ENCODE measurements around the gene NR1H3.
"Not testable (repeated sequence)": the region's sequence is repeated elsewhere in the genome, so short reads cannot be mapped to it uniquely, and the experiment has no call there.

NR1H3 gene

DNA sequence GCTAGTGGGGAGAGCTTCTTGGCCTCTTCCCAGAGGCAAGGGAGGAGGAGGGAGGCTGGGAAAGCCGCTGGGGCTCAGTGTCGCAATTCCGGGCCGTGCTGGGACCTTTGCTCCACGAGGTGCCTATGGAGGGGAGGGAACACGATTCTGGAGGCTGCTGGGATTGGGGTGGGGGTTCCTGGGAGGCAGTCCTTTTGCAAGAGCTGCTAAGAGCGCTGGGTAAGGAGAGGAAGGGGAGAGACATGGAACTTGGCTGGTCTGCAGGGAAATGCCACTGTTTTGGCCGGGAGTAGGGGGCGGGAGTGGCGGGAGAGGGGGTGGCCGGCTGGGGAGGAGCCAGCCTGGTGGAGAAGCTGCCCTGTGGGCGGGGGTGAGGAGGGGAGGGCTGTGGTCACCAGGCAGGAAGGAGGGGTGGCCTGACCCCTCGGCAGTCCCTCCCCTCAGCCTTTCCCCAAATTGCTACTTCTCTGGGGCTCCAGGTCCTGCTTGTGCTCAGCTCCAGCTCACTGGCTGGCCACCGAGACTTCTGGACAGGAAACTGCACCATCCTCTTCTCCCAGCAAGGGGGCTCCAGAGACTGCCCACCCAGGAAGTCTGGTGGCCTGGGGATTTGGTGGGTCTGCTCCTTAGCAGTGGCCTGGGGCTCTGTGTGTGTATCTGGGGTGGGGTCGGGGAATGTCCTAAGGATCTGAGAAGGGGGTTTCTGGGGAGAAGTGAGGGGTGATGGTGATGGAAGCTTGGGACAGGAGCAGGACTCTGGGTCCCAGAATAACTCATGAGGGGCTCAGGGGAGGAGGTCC, at the start of gene NR1H3:
Gene NR1H3 (plus strand): TSS at position 480 of the 800 bp plus-strand sequence. CDS start 1,221 bp downstream, outside the sequence.
- no peak for DNase-seq (ENCODE audit: low read depth)
- peak; percentile 22 for TF ChIP-seq CTCF (IDR thresholded peaks at IDR 0.05; ENCODE audit: low read depth, low read length, missing control alignments)

DNA sequence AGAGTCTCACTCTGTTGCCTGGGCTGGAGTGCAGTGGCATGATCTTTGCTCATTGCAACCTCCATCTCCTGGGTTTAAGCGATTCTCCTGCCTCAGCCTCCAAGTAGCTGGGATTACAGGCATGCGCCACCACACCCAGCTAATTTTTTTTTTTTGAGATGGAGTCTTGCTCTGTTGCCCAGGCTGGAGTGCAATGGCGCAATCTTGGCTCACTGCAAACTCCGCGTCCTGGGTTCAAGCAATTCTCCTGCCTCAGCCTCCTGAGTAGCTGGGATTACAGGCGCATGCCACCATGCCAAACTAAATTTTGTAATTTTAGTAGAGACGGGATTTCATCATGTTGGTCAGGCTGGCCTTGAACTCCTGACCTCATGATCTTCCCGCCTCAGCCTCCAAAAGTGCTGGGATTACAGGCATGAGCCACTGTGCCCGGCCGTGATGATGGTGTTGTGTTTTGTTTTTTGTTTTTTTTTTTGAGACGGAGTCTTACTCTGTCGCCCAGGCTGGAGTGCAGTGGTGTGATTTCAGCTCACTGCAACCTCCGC, 49.7 kb upstream of the NR1H3 start:
- not testable (repeated sequence) for DNase-seq (ENCODE audit: low read depth); H3K4me3 ChIP-seq (ENCODE audit: low read depth, low read length)

More for the DNA sequence above, at the start of gene NR1H3:
- no peak within 1 kb of the TSS for H3K4me3 ChIP-seq (ENCODE audit: low read depth, low read length)

DNA sequence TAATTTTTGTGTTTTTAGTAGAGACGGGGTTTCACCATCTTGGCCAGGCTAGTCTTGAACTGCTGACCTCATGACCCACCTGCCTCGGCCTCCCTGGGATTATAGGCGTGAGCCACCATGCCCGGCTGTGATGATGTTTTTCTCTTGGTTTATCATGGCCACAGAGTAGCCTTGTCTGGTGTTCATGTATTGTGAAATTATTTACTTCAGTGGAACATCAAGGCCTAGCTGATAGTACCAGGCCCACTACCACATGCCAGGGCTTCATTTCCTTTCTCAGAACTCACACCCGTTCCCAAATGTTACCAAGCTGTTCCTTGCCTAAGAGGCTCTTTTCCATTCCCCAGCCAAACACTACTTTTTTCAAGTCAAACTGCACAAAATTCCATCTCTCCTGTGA, 49.2 kb upstream of the NR1H3 start:
- TF ChIP-seq CTCF (IDR thresholded peaks at IDR 0.05; ENCODE audit: low read depth, low read length, missing control alignments) = no peak
- DNase-seq (ENCODE audit: low read depth) = no peak
- H3K4me3 ChIP-seq (ENCODE audit: low read depth, low read length) = no peak overlapping the region

- no peak for DNase-seq (ENCODE audit: low read depth)
- no peak overlapping the region for H3K4me3 ChIP-seq (ENCODE audit: low read depth, low read length)
- no peak for TF ChIP-seq CTCF (IDR thresholded peaks at IDR 0.05; ENCODE audit: low read depth, low read length, missing control alignments)
Observed at GRCh38 chr11:47212938-47213337, 44.9 kb upstream of the NR1H3 start.

DNA sequence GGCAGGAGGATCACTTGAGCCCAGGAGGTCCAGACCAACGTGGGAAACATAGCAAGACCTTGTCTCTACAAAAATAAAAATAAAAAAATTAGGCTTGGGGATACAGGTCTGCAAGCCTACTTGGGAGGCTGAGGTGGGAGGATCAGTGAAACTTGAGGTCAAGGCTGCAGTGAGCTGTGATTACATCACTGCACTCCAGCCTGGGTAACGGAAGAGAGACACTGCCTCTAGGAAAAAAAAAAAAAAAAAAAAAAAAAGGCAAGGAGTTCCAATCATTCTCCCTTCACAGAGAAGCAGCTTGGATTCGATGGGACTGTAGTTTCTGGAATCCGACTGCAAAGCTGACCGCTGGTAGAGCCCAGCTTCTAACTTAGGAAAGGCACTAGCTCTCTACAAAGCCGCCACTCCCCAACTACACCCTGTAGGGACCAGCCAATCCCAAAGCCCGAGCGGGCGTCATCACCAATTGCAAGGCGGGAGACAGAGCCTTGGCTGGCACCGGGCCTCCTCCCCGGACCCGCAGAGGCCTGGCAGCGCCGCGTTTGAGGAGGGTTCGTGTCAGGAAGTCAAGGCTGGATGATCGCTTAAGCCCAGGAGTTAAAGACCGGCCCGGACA, 43.7 kb upstream of the NR1H3 start:
- DNase-seq (ENCODE audit: low read depth) = peak; percentile 42
- peak overlapping the region; percentile 59 for H3K4me3 ChIP-seq (ENCODE audit: low read depth, low read length)
- no peak for TF ChIP-seq CTCF (IDR thresholded peaks at IDR 0.05; ENCODE audit: low read depth, low read length, missing control alignments)

- peak overlapping the region; percentile 59 for H3K4me3 ChIP-seq (ENCODE audit: low read depth, low read length)
- DNase-seq (ENCODE audit: low read depth) = peak; percentile 30
- TF ChIP-seq CTCF (IDR thresholded peaks at IDR 0.05; ENCODE audit: low read depth, low read length, missing control alignments) = no peak
Observed at GRCh38 chr11:47215366-47215910, 42.4 kb upstream of the NR1H3 start.

DNA sequence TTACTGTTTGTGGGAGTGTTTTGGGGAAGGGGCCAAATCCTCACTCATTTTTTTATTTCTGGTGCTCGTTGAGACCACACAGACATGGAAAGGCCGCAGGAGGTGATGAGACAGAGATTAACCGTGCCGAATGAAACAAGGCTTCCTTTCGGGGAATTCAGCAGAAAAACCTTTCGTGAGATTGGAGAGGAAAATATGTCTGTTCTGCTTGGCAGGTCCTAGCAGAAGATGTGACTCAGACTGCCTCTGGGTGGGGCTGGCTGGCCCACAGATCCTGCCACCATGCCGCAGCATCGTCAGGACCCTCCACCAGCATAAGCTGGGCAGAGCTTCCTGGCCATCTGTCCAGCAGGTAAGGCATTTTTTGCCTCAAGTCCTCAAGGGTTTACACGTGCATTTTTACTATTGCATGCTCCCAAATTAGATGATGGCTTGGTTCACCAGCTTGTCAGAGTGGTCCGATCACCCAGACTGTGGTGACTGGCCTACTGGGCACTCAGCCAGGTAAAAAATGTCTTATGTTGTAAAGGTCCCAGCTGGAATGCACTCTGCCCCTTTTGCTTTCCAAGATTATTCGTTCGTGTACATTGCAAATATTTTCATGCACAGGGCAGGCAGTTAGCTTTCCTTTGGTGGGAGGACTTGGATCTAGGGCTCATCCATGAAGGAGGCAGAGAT, 41.5 kb upstream of the NR1H3 start:
- DNase-seq (ENCODE audit: low read depth) = peak; percentile 21
- peak overlapping the region; percentile 59 for H3K4me3 ChIP-seq (ENCODE audit: low read depth, low read length)
- peak; percentile 1 for TF ChIP-seq CTCF (IDR thresholded peaks at IDR 0.05; ENCODE audit: low read depth, low read length, missing control alignments)

All from GM12864 (cell line).